Activated T-helper 2 cell treated with anti-CD3 and anti-CD28 coated beads, Interferon-gamma antibody, Interleukin-2, Interleukin-4, amounts not matched to agents 10 μg/mL and 5 μg/mL and 100 μg/mL, durations not matched to agents 14 hours and 24 hours and 36 hours (primary cell): ENCODE data around the gene SLC9A2. TPM values are rescaled to one million over a fixed set of nuclear protein-coding genes. Genes with fewer than 3 reads are reported as not detected.

Experiments
- total RNA-seq: library from RNA; stranded (reverse); gene quantifications from 2 replicates; pipeline ENCODE4 v1.2.3, GENCODE V29; 2022

The SLC9A2 gene
- total RNA-seq, 1 donor from 2014 or later, result not detected

Other genes with a start within 250 kb of the SLC9A2 start
- gene IL18RAP, start 196.4 kb upstream of the SLC9A2 start, total RNA-seq, result 6.0 and 6.8 TPM in 2 replicates
- 0.09 TPM in 2 replicates for gene SLC9A4, start 146.3 kb upstream of the SLC9A2 start, total RNA-seq
- 3.2 and 4.1 TPM in 2 replicates for gene TMEM182, start 142.5 kb downstream of the SLC9A2 start, total RNA-seq